Left lobe of liver (tissue), 2 donors: ENCODE data around the gene STK38. TPM values are rescaled to one million over a fixed set of nuclear protein-coding genes. Genes with fewer than 3 reads are reported as not detected.
"Not testable (repeated sequence)": the region's sequence is repeated elsewhere in the genome, so short reads cannot be mapped to it uniquely, and the experiment has no call there.

Experiments
- ATAC-seq: fragments of 200-7000 bp; cut with Tn5 transposase; one replicate; pipeline ENCODE4 v1.9.1; 2020; ENCODE audit warnings: mild to moderate bottlenecking, moderate library complexity
- DNase-seq: peaks from one replicate; pipeline ENCODE4 v3.0.0-alpha.2; 2020; ENCODE audit warnings: low spot score
- total RNA-seq: library from RNA; stranded (reverse); gene quantifications from one replicate; pipeline ENCODE4 v1.2.1, GENCODE V29; 2021
- donor health status: DM: no; HTN: no; CAD: no; lungs with moderate emphysema.
- donor health status: DM: no; HTN: yes; CAD: no.

Gene STK38
- total RNA-seq, 1 donor from 2014 or later: 13.5 TPM

DNA sequence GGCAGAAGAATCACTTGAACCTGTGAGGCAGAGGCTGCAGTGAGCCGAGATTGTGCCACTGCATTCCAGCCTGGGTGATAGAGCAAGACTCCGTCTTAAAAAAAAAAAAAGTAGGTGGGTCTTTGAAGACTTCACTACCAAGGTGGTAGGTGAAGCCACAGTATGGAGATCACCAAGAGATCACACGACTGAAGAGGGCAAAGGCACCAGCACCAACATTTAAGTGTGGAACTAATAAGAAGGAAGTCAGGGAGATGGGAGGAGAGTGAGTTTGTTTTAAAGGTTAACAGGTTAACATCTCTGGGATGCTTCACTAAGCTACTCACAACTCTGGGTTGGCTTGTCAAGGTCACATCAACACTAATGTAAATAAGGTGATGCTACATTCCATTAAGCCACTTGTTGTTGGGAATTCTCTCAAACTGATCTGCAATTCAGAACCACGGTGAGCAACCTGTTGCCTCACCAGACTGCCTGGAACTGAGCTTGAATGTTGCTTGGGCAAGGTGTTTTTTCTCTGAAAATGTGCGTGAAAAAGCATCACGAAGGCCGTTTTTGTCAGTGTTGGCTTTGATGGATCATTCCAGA, 55.8 kb downstream of the STK38 start:
- ATAC-seq (no peak), DNase-seq (no peak)

GRCh38 chr6:36489426-36489825, 57.9 kb downstream of the STK38 start:
- ATAC-seq (no peak), DNase-seq (no peak)

DNA sequence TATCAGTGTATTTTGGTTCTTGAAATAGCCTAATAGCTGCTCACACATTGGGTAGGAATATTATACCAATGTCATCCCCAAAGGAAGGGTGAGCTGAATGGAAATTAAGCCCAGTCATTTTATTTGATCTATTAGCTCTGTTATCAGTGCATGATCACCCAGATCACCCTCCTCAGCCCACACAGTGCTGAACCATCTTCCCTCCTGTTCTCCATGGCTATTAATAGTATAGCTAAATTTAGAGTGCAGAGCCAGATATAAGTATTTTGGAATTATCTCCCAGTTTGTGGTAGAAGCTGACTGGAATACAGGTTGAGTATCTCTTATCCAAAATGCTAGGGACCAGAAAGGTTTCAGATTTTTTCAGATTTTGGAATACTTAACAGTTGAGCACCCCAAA, 59.1 kb downstream of the STK38 start:
- DNase-seq (no peak), ATAC-seq (no peak)

GRCh38 chr6:36487698-36488097, 59.6 kb downstream of the STK38 start:
- DNase-seq (no peak), ATAC-seq (no peak)

DNA sequence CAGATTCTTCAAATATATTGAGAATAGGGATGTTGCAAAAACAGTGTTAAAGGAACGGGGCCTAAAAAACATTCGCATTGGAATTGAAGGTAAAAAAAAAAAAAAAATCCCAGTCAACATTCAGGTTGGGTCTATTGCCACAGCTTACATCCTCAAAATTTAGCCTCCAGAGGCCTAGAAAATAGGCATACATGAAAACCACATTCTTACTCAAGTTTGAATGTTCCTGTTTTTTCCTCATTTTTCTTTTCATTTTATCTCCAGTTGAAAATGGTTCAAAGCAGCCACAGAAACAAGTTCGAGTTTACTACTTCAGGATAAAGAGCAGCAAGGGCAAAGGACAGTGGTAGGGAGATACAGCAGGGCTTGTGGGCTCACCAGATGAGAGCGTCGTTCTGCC, 62.5 kb downstream of the STK38 start:
- DNase-seq (no peak), ATAC-seq (no peak)

- not testable (repeated sequence) for ATAC-seq
Measured at GRCh38 chr6:36483326-36483725, 64.0 kb downstream of the STK38 start.

GRCh38 chr6:36479256-36479655, 68.0 kb downstream of the STK38 start:
- no peak for ATAC-seq

More at GRCh38 chr6:36483326-36483725, 64.0 kb downstream of the STK38 start:
- DNase-seq: not testable (repeated sequence)

DNA sequence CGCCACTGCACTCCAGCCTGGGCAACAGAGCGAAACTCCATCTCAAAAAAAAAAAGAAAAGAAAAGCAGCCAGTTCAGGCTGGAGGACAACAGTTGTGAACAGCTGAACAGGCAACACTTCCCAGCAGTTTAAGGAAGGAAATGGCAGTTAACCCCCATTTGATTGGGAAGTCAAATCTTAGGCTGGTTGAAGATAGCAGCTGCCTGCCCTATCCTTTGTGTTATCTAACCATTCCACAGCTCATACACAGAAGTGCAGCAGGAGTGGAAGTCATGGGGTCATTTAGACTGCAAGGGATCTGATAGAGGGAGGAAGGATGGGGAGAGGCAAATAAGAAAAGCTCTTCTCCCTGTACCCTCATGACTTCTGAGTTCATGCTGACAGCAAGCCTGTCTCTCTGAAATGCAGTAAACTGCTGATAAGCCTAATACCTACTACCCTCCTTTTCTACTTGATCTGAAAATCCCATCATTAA, 69.2 kb downstream of the STK38 start:
- peak; percentile 29 for ATAC-seq

More at GRCh38 chr6:36479256-36479655, 68.0 kb downstream of the STK38 start:
- DNase-seq: no peak

DNA sequence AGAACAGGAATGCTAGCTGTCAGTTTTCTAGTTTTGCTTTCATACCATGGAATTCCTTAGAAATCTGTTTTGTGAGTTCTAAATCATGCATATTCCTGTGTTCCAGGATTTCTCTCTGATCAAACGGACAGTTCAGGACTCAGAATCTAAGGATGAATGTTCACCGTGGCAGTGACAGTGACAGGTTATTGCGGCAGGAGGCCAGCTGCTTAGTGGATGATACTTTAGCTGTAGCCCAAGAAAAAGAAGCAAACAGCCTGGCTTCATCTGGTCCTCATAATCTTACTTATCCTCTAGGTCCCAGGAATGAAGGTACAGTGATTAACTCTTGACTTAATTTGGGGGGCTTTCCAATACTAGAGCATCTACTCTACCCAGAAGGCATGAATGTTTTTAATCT, 77.3 kb downstream of the STK38 start:
- ATAC-seq: no peak

More for the DNA sequence above, 69.2 kb downstream of the STK38 start:
- DNase-seq: no peak

GRCh38 chr6:36469148-36469661, 78.1 kb downstream of the STK38 start:
- ATAC-seq (no peak), DNase-seq (no peak)

More for the DNA sequence above, 77.3 kb downstream of the STK38 start:
- no peak for DNase-seq

DNA sequence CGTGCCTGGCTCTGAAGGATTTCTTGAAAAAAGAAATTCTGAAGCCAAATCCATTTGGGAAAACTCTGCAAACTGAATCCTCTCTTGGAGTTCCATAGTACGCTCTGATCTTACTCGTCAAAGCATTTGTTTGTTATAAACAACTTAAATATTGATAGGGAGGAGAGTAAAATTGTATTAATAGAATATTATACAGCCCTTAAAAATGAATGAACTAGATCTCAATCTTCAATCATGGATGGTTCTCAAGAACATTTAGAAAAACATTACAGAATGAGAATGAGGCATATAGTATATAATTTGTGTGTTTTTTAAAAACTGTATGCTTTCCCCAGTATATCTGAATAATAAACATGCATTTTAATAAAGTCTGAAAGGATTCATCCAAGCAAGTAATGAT, 79.7 kb downstream of the STK38 start:
- ATAC-seq (no peak), DNase-seq (no peak)

DNA sequence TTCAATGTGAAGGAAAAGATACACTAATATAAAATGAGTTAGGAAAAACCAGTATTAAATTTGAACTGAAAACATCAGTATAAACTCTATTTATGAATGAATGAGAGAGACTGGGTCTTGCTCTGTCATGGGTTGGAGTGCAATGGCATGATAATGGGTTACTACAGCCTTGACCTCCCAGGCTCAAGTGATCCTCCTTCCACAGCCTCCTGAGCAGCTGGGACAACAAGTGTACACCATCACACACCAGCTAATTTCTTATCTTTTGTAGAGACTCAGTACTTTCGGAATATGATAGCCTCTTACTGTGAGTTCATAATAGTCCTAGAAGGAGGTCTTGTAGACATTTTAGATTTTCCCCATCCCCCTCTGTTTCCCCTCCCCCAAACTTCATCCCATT, 83.0 kb downstream of the STK38 start:
- DNase-seq (no peak), ATAC-seq (no peak)

DNA sequence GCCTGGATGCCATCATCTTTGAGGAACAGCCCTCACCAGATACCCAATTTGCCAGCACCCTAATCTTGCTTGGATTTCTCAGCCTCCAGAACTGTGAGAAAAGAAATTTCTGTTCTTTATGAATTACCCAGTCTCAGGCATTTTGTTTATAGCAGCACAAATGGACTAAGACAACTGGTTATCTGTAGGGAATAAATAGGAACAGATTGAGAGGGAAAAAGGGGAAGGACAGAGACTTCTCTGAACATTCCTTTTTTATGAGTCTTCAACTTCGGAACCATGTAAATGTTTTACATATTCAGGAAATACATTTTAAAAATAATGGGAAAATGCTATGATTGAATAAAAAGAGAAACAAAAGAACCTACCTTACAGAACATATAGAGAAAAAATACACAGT, 83.6 kb downstream of the STK38 start:
- ATAC-seq (no peak), DNase-seq (no peak)

DNA sequence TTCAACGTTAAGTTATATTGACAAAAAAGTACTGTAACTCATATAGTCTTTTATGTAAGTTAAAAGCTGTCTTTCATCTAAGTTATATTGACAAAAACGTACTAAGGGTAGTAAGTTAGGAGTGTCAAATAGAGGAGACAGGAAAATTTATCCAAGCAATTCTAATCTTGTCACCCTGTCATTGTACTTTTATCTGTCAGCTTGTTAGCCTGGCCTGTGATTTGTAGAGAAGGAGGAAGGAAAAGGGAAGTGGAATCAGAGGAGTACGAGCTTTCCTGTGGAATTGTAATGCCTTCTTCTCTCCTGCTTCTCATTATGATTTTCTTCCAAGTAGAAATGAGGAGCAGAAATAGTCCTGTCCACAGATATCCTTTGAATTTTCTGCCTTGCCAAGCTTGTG, 85.6 kb downstream of the STK38 start:
- ATAC-seq: no peak
- no peak for DNase-seq

DNA sequence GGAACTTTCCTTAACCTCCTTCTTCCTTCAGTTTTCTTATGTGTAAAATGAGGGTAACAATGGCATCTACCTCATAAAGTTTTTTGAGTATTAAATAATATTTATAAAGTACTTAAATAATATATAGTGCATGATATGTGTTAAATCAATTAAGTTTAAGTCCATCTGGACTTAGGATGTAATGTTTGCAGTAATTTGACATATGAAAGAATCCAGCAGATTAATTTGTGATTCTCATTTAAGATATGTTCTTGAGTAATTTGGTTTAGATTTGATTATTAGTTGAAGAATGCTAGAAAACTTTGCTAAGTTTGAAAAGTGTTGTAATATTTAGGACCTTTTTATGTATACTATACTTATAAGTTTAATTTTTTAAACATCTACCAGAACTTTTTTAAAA, 86.4 kb downstream of the STK38 start:
- ATAC-seq: no peak
- DNase-seq: no peak

DNA sequence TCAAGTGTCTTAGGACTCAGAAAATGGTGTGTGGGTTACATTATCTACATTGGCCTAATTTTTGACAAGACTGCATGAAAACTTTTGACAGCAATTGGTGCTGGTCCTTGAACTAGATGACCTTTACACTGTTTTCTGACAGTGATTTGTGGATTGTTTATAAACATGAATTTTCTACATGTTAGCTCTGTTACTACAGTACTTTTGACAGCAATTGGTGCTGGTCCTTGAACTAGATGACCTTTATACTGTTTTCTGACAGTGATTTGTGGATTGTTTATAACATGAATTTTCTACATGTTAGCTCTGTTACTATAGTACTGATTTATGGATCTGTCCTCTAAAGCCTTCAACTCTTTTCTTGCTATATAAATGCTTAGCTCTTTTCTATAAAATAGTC, 87.8 kb downstream of the STK38 start:
- ATAC-seq (no peak), DNase-seq (no peak)

DNA sequence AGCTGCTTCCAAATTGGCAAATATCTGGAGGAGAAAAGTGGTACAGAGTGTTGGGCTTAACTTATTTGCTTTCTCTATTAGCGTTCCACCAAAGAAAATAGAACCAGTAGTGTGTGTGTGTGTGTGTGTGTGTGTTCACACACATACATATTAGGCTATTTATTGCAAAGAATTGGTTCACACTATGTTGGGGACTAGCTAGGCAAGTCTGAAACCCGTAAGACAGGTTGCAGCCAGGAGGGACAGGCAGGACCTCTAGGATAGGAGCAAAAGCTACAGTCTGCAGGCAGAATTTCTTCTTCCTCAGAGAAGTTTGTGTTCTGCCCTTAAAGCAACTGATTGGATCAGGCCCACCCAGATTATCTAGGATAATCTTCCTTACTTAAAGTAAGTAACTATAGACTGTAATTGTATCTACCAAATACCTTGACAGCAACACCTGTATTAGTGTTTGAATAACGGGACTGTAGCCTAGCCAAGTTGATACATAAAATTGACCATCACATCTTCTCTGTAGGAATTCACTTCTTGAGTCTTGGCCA, 91.7 kb downstream of the STK38 start:
- DNase-seq (no peak), ATAC-seq (no peak)

DNA sequence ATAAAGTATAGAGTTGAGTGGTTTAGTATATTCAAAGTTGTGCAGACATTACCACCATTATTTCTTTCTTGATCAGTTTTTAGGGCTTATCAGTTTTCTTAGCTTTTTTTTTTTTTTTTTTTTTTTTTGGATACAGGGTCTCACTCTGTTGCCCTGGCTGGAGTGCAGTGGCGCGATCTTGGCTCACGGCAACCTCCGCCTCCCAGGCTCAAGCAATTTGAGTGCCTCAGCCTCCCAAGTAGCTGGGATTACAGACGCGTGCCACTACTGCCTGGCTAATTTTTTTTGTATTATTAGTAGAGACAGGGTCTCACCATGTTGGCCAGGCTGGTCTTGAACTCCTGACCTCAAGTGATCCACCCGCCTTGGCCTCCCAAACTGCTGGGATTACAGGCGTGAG, 94.4 kb downstream of the STK38 start:
- not testable (repeated sequence) for DNase-seq, ATAC-seq

GRCh38 chr6:36449173-36449572, 98.1 kb downstream of the STK38 start:
- ATAC-seq, DNase-seq: not testable (repeated sequence)

GRCh38 chr6:36445621-36446020, 101.7 kb downstream of the STK38 start:
- no peak for DNase-seq

DNA sequence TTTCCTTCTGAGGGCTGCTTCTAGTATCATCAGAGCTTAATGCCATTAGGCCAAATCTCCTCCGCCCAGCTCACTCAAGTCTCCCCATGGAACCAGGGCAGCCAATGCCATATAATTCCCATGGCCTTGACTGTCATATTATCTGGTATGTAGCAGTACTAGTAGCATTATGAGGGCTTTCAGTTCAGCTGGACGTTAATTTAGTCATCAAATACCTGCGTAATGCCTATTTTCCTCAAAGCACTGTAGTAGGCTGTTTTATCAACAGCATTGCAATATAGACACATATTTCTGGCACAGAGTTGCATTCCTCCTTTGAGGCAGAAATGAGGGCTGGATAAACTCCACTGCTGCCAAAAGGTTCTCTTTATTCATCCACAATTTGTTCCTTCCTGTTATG, 102.8 kb downstream of the STK38 start:
- no peak for DNase-seq
- ATAC-seq: no peak

More at GRCh38 chr6:36445621-36446020, 101.7 kb downstream of the STK38 start:
- no peak for ATAC-seq
